ENCODE results near the gene CDK2AP2.

Gene CDK2AP2

DNA sequence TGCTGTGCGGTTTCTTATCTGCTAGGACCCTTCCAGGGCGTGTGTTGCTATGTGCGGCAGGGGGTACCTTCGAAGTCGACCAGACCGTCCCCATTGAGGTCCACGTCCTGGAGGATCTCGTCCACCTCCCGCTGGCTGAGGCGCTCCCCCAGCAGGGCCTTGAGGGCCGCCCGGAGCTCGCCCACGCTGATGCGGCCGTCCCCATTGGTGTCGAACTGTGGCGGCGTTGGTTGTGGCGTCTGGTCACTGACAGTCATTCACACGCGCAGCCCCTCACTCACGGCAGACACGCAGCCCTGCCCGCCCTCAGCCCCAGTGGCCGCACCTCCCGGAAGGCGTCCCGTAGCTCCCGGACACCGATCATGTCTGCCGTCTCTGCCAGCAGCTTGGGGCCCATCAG is 11.8 kb upstream of the CDK2AP2 start:
- TF ChIP-seq RAD21 (IDR thresholded peaks at IDR 0.05; ENCODE audit: low read depth) (no peak), ZBTB7A (IDR thresholded peaks at IDR 0.05; ENCODE audit: low read depth) (no peak), TCF12 (IDR thresholded peaks at IDR 0.05; ENCODE audit: low read depth) (no peak), CREB1 (IDR thresholded peaks at IDR 0.05; ENCODE audit: low read depth) (no peak), YY1 (IDR thresholded peaks at IDR 0.05; ENCODE audit: low read depth) (no peak), EP300 (IDR thresholded peaks at IDR 0.05; ENCODE audit: borderline replicate concordance) (no peak), NFIC (IDR thresholded peaks at IDR 0.05) (no peak), FOXM1 (IDR thresholded peaks at IDR 0.05; ENCODE audit: borderline replicate concordance, low read depth) (no peak), TEAD4 (IDR thresholded peaks at IDR 0.05) (no peak), CEBPB (IDR thresholded peaks at IDR 0.05) (no peak)
- TF ChIP-seq, protein P1, sequence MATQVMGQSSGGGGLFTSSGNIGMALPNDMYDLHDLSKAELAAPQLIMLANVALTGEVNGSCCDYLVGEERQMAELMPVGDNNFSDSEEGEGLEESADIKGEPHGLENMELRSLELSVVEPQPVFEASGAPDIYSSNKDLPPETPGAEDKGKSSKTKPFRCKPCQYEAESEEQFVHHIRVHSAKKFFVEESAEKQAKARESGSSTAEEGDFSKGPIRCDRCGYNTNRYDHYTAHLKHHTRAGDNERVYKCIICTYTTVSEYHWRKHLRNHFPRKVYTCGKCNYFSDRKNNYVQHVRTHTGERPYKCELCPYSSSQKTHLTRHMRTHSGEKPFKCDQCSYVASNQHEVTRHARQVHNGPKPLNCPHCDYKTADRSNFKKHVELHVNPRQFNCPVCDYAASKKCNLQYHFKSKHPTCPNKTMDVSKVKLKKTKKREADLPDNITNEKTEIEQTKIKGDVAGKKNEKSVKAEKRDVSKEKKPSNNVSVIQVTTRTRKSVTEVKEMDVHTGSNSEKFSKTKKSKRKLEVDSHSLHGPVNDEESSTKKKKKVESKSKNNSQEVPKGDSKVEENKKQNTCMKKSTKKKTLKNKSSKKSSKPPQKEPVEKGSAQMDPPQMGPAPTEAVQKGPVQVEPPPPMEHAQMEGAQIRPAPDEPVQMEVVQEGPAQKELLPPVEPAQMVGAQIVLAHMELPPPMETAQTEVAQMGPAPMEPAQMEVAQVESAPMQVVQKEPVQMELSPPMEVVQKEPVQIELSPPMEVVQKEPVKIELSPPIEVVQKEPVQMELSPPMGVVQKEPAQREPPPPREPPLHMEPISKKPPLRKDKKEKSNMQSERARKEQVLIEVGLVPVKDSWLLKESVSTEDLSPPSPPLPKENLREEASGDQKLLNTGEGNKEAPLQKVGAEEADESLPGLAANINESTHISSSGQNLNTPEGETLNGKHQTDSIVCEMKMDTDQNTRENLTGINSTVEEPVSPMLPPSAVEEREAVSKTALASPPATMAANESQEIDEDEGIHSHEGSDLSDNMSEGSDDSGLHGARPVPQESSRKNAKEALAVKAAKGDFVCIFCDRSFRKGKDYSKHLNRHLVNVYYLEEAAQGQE (IDR thresholded peaks at IDR 0.05; ENCODE audit: low read depth) = no peak
- TF ChIP-seq, protein P2, sequence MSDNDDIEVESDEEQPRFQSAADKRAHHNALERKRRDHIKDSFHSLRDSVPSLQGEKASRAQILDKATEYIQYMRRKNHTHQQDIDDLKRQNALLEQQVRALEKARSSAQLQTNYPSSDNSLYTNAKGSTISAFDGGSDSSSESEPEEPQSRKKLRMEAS (IDR thresholded peaks at IDR 0.05) = no peak
- TF ChIP-seq, protein P3, sequence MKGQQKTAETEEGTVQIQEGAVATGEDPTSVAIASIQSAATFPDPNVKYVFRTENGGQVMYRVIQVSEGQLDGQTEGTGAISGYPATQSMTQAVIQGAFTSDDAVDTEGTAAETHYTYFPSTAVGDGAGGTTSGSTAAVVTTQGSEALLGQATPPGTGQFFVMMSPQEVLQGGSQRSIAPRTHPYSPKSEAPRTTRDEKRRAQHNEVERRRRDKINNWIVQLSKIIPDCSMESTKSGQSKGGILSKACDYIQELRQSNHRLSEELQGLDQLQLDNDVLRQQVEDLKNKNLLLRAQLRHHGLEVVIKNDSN (IDR thresholded peaks at IDR 0.05) = no peak

DNA sequence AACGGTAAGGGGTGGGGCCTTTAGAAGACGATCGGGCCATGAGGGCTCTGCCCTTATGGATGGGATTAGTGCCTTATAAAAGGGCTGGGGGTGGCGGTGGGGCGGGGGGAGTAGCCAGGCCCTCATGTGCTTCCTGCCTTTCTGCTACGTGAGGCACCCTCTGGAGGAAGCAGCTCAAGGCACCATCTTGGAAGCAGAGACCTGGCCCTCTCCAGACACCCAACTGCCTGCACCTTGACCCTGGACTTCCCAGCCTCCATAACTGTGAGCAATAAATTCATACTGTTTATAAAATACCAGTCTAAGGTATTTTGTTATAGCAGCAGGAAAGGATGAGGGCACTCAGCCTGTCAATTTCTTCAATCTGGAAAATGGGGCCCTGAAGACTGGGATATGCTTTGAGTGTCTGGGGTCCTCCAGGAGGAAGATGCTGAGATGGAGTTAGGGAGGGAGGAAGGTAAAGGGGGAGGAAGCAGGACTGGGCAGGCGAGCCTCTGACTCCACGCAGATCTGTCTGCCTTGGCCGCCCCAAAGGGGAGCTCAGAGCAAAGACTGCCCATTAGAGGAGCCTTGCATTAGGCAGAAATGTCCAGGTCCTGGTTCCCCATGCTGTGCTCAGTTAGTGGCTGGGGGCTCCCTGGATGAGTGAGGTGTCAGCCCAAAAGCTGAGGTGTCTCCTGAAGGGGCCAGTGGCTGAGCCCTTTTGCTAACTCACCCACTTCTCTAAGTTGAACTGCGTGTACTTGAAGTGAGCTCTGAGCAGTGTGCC is 10.0 kb upstream of the CDK2AP2 start:
- no peak for TF ChIP-seq EGR1 (IDR thresholded peaks at IDR 0.05)
- TF ChIP-seq, protein P1 (IDR thresholded peaks at IDR 0.05; ENCODE audit: low read depth) = no peak
- no peak for TF ChIP-seq CREB1 (IDR thresholded peaks at IDR 0.05; ENCODE audit: low read depth)
- TF ChIP-seq, protein P2 (IDR thresholded peaks at IDR 0.05) = no peak
- no peak for TF ChIP-seq TCF12 (IDR thresholded peaks at IDR 0.05; ENCODE audit: low read depth)
- TF ChIP-seq RAD21 (IDR thresholded peaks at IDR 0.05; ENCODE audit: low read depth) = no peak
- no peak for TF ChIP-seq FOXM1 (IDR thresholded peaks at IDR 0.05; ENCODE audit: borderline replicate concordance, low read depth)
- TF ChIP-seq TEAD4 (IDR thresholded peaks at IDR 0.05) = no peak
- no peak for TF ChIP-seq CEBPB (IDR thresholded peaks at IDR 0.05)
- TF ChIP-seq TAF1 (IDR thresholded peaks at IDR 0.05; ENCODE audit: low read depth) = no peak
- no peak for TF ChIP-seq EP300 (IDR thresholded peaks at IDR 0.05; ENCODE audit: borderline replicate concordance)
- TF ChIP-seq, protein P3 (IDR thresholded peaks at IDR 0.05) = no peak
- TF ChIP-seq NFIC (IDR thresholded peaks at IDR 0.05) = no peak
- no peak for TF ChIP-seq YY1 (IDR thresholded peaks at IDR 0.05; ENCODE audit: low read depth)
- no peak for TF ChIP-seq ZBTB7A (IDR thresholded peaks at IDR 0.05; ENCODE audit: low read depth)

DNA sequence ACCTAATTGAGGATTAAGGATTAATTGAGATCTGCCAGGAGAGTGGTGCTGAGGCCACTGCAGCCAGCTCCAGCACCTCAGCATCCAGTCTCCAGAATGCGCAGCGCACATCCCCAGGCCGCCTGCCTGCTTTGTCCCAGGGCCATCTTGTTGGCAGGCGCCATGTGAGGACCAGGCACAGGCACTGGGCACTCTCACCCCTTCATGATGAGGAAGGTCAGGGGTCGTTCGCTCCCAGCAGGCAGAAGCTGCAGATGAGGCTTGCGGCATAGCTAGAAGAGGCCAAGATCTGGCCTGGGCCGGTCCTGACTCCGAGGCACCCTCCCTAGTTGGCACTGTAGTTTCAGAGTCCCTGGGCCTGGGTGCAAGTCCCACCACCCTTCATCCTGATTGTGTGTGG is 8.8 kb upstream of the CDK2AP2 start:
- TF ChIP-seq RAD21 (IDR thresholded peaks at IDR 0.05; ENCODE audit: low read depth) (no peak), YY1 (IDR thresholded peaks at IDR 0.05; ENCODE audit: low read depth) (no peak), CREB1 (IDR thresholded peaks at IDR 0.05; ENCODE audit: low read depth) (no peak), TAF1 (IDR thresholded peaks at IDR 0.05; ENCODE audit: low read depth) (no peak), TCF12 (IDR thresholded peaks at IDR 0.05; ENCODE audit: low read depth) (no peak), TEAD4 (IDR thresholded peaks at IDR 0.05) (no peak), EP300 (IDR thresholded peaks at IDR 0.05; ENCODE audit: borderline replicate concordance) (no peak), FOXM1 (IDR thresholded peaks at IDR 0.05; ENCODE audit: borderline replicate concordance, low read depth) (no peak), ZBTB7A (IDR thresholded peaks at IDR 0.05; ENCODE audit: low read depth) (no peak), NFIC (IDR thresholded peaks at IDR 0.05) (no peak), EGR1 (IDR thresholded peaks at IDR 0.05) (no peak)
- TF ChIP-seq, protein P3 (IDR thresholded peaks at IDR 0.05) = no peak
- TF ChIP-seq, protein P1 (IDR thresholded peaks at IDR 0.05; ENCODE audit: low read depth) = no peak
- TF ChIP-seq, protein P2 (IDR thresholded peaks at IDR 0.05) = no peak
